SK-N-SH (cell line): ENCODE measurements around the gene CADM2. TPM values are rescaled to one million over a fixed set of nuclear protein-coding genes. Genes with fewer than 3 reads are reported as not detected.

Experiments
- CTCF ChIA-PET: fragments of 300-600, 350-600 bp; formaldehyde crosslinking; extraction: SDS; loops from one replicate; lab custom pipeline; 2021; lab: Yijun Ruan, JAX
- POLR2A ChIA-PET: fragments of 350-600 bp; sonication (Branson Sonifier 250); formaldehyde crosslinking; extraction: SDS; loops from one replicate; lab custom pipeline; 2020; ENCODE audit warnings: antibody characterized with exemption, inconsistent platforms; lab: Yijun Ruan, JAX
- DNase-seq: peaks from one replicate; pipeline ENCODE4 v3.0.0; 2012
- H2AFZ ChIP-seq: fragments of 200-600 bp; sonication (generic); 2 replicates; pipeline ENCODE4 v1.8.1; 2016; ENCODE audit warnings: antibody characterized with exemption, mild to moderate bottlenecking, low read depth
- H3F3A ChIP-seq: fragments of 200-600 bp; sonication (generic); replicated peaks from 2 replicates; pipeline ENCODE3; 2016; ENCODE audit warnings: antibody characterized with exemption, mild to moderate bottlenecking; ENCODE audit not compliant: insufficient read depth
- H3K27ac ChIP-seq, 2 experiments: fragments of 200-500 bp in 1 of 2; fragments of 200-600 bp in 1 of 2; sonication (Bioruptor generic) in 1 of 2; sonication (generic), shearing (Covaris generic) in 1 of 2; 2 replicates each; pipeline versions ENCODE4 v1.5.1 to v1.6.1; 2014 to 2016; ENCODE audit warnings: low read depth in 2 of 2, inconsistent platforms in 1 of 2, low read length in 1 of 2, mild to moderate bottlenecking in 1 of 2, mixed read lengths in 1 of 2
- H3K27me3 ChIP-seq: fragments of 200-600 bp; sonication (generic), shearing (Covaris generic); 2 replicates; pipeline ENCODE4 v1.6.1; 2016; ENCODE audit warnings: mixed run types; ENCODE audit not compliant: insufficient read depth
- H3K36me3 ChIP-seq, 2 experiments: fragments of 200-500 bp in 1 of 2; fragments of 200-600 bp in 1 of 2; sonication (Bioruptor generic) in 1 of 2; sonication (generic) in 1 of 2; replicated peaks in 1 of 2; 2 replicates each; pipeline versions ENCODE3 to v1.5.1; 2014 to 2016; ENCODE audit warnings: low read length in 1 of 2, mild to moderate bottlenecking in 1 of 2; ENCODE audit not compliant: insufficient read depth in 2 of 2, control insufficient read depth in 1 of 2
- H3K4me1 ChIP-seq, 2 experiments: fragments of 200-500 bp in 1 of 2; fragments of 200-600 bp in 1 of 2; sonication (Bioruptor generic) in 1 of 2; sonication (generic), shearing (Covaris generic) in 1 of 2; 2 replicates each; pipeline versions ENCODE4 v1.5.1 to v1.6.1; 2014 to 2016; ENCODE audit warnings: low read depth in 1 of 2, low read length in 1 of 2, mixed run types in 1 of 2; ENCODE audit not compliant: insufficient read depth in 2 of 2, control insufficient read depth in 1 of 2
- H3K4me2 ChIP-seq: fragments of 200-600 bp; sonication (generic), shearing (Covaris generic); 2 replicates; pipeline ENCODE4 v1.6.1; 2017; ENCODE audit warnings: mixed run types
- H3K4me3 ChIP-seq, 2 experiments: fragments of 200-500 bp in 1 of 2; fragments of 200-600 bp in 1 of 2; sonication (Bioruptor generic) in 1 of 2; sonication (generic), shearing (Covaris generic) in 1 of 2; 2 replicates each; pipeline versions ENCODE4 v1.5.1 to v1.8.1; 2014 to 2016; ENCODE audit warnings: low read depth in 2 of 2, inconsistent platforms in 1 of 2, low read length in 1 of 2, mild to moderate bottlenecking in 1 of 2, mixed read lengths in 1 of 2, moderate library complexity in 1 of 2
- H3K79me2 ChIP-seq: fragments of 200-600 bp; sonication (generic); 2 replicates; pipeline ENCODE4 v1.8.1; 2017; ENCODE audit warnings: mild to moderate bottlenecking; ENCODE audit not compliant: insufficient read depth
- H3K9ac ChIP-seq: fragments of 200-600 bp; sonication (generic); 2 replicates; pipeline ENCODE4 v1.6.1; 2017; ENCODE audit warnings: mixed run types
- H3K9me2 ChIP-seq: fragments of 200-600 bp; sonication (generic); 2 replicates; pipeline ENCODE4 v1.6.1; 2017; ENCODE audit warnings: mixed run types
- H3K9me3 ChIP-seq: fragments of 200-600 bp; sonication (generic); 2 replicates; pipeline ENCODE4 v1.6.1; 2017; ENCODE audit warnings: mixed run types, mild to moderate bottlenecking, moderate library complexity
- H4K20me1 ChIP-seq: fragments of 200-600 bp; sonication (generic); 2 replicates; pipeline ENCODE4 v1.6.1; 2017; ENCODE audit warnings: mild to moderate bottlenecking, mixed run types; ENCODE audit not compliant: insufficient read depth
- EP300 ChIP-seq, 2 experiments: IDR thresholded peaks; 2 replicates each; pipeline versions ENCODE4 v1.4.0 to v1.6.1; 2012; ENCODE audit warnings: borderline replicate concordance in 1 of 2, low read depth in 1 of 2, low read length in 1 of 2
- FOSL2 ChIP-seq: IDR thresholded peaks from 2 replicates; pipeline ENCODE4 v1.4.0; 2012; ENCODE audit warnings: low read depth, mild to moderate bottlenecking, moderate library complexity, borderline replicate concordance
- FOXM1 ChIP-seq: IDR thresholded peaks from 2 replicates; pipeline ENCODE4 v1.4.0; 2012; ENCODE audit warnings: low read depth, mild to moderate bottlenecking
- GABPA ChIP-seq: IDR thresholded peaks from 2 replicates; pipeline ENCODE4 v1.4.0; 2012; ENCODE audit warnings: low read depth, mild to moderate bottlenecking
- GATA2 ChIP-seq: sonication (generic); formaldehyde crosslinking; IDR thresholded peaks from 2 replicates; pipeline ENCODE4 v1.5.0; 2020; ENCODE audit warnings: mild to moderate bottlenecking, missing genetic modification reagents
- MEF2A ChIP-seq: IDR thresholded peaks from 2 replicates; pipeline ENCODE4 v1.4.0; 2012; ENCODE audit warnings: low read depth, borderline replicate concordance
- MXI1 ChIP-seq: IDR thresholded peaks from 2 replicates; pipeline ENCODE4 v1.6.1; 2012; ENCODE audit warnings: mild to moderate bottlenecking, low read depth, low read length, improper control_type of control experiment
- NFIC ChIP-seq: IDR thresholded peaks from 2 replicates; pipeline ENCODE4 v1.4.0; 2012; ENCODE audit warnings: borderline replicate concordance
- NRF1 ChIP-seq: IDR thresholded peaks from 2 replicates; pipeline ENCODE4 v1.6.1; 2012; ENCODE audit warnings: low read depth, mild to moderate bottlenecking, low read length
- POLR2AphosphoS5 ChIP-seq: IDR thresholded peaks from 2 replicates; pipeline ENCODE4 v1.6.1; 2012; ENCODE audit warnings: low read depth, low read length
- RAD21 ChIP-seq: IDR thresholded peaks from 2 replicates; pipeline ENCODE4 v1.6.1; 2012; ENCODE audit warnings: mild to moderate bottlenecking, low read length
- RCOR1 ChIP-seq: fragments of 150-350 bp; IDR thresholded peaks from 2 replicates; pipeline ENCODE4 v1.6.1; 2017; ENCODE audit warnings: antibody characterized with exemption, low read length
- RXRA ChIP-seq: IDR thresholded peaks from 2 replicates; pipeline ENCODE4 v1.4.0; 2012; ENCODE audit warnings: low read depth, mild to moderate bottlenecking, borderline replicate concordance
- SMC3 ChIP-seq: IDR thresholded peaks from 2 replicates; pipeline ENCODE4 v1.6.1; 2012; ENCODE audit warnings: low read depth, low read length, improper control_type of control experiment
- TAF1 ChIP-seq: IDR thresholded peaks from 2 replicates; pipeline ENCODE4 v1.6.1; 2012; ENCODE audit warnings: low read depth, mild to moderate bottlenecking, low read length, moderate library complexity, borderline replicate concordance
- WGBS: methylation state at CpG from one replicate; pipeline ENCODE4 v1.1.6; 2017; ENCODE audit warnings: low lambda C conversion rate; 5-methylcytosine and 5-hydroxymethylcytosine counted together
- polyA plus RNA-seq, 3 experiments: library from polyadenylated mRNA; depleted of rRNA; stranded (reverse); fragments of >200 nt; gene quantifications; 2 replicates each; pipeline ENCODE4 v1.2.3, GENCODE V29; 2012
- TF ChIP-seq, protein P1 (sequence below): fragments of 200-600 bp; sonication (generic); IDR thresholded peaks from 2 replicates; pipeline ENCODE4 v1.6.1; 2017; ENCODE audit warnings: antibody characterized with exemption, mild to moderate bottlenecking, moderate library complexity
- TF ChIP-seq, protein P2 (sequence below): fragments of 150-350 bp; IDR thresholded peaks from 2 replicates; pipeline ENCODE4 v1.6.1; 2016; ENCODE audit warnings: mild to moderate bottlenecking, low read depth, low read length
- TF ChIP-seq, protein P3 (sequence below): fragments of 150-350 bp; IDR thresholded peaks from 2 replicates; pipeline ENCODE4 v1.6.1; 2017; ENCODE audit warnings: antibody characterized with exemption, low read length, low read depth, borderline replicate concordance
- TF ChIP-seq, protein P4 (sequence below): IDR thresholded peaks from 2 replicates; pipeline ENCODE4 v1.6.1; 2012; ENCODE audit warnings: mild to moderate bottlenecking, low read depth, low read length, moderate library complexity

The CADM2 gene
- polyA plus RNA-seq, 1 of the 3 experiments (the other 2 are of a cell fraction), result 0.46 TPM

DNA sequence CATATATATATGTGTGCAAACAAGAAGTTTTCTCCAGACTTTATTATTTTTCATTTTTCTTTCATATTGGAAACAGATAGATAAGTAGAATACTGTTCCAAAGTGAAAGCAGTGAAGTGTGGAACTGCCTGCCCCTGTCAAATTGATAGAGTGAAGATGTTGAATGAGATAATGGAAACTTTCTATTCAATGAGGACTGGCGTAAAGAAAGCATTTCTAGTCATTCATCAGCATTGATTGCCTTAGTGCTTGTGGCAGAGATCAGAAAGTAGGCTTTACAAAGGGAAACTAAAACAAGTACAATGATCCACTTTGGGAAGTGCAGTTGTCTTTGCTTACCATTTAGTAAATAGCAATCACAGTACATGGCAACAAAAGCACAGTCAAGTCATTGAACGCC, 300.0 kb downstream of the CADM2 start (continued):
- TF ChIP-seq, protein P1, sequence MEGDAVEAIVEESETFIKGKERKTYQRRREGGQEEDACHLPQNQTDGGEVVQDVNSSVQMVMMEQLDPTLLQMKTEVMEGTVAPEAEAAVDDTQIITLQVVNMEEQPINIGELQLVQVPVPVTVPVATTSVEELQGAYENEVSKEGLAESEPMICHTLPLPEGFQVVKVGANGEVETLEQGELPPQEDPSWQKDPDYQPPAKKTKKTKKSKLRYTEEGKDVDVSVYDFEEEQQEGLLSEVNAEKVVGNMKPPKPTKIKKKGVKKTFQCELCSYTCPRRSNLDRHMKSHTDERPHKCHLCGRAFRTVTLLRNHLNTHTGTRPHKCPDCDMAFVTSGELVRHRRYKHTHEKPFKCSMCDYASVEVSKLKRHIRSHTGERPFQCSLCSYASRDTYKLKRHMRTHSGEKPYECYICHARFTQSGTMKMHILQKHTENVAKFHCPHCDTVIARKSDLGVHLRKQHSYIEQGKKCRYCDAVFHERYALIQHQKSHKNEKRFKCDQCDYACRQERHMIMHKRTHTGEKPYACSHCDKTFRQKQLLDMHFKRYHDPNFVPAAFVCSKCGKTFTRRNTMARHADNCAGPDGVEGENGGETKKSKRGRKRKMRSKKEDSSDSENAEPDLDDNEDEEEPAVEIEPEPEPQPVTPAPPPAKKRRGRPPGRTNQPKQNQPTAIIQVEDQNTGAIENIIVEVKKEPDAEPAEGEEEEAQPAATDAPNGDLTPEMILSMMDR, result no peak
- TF ChIP-seq FOSL2 (no peak), GABPA (no peak)
- TF ChIP-seq, protein P2, sequence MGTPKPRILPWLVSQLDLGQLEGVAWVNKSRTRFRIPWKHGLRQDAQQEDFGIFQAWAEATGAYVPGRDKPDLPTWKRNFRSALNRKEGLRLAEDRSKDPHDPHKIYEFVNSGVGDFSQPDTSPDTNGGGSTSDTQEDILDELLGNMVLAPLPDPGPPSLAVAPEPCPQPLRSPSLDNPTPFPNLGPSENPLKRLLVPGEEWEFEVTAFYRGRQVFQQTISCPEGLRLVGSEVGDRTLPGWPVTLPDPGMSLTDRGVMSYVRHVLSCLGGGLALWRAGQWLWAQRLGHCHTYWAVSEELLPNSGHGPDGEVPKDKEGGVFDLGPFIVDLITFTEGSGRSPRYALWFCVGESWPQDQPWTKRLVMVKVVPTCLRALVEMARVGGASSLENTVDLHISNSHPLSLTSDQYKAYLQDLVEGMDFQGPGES, result no peak

DNA sequence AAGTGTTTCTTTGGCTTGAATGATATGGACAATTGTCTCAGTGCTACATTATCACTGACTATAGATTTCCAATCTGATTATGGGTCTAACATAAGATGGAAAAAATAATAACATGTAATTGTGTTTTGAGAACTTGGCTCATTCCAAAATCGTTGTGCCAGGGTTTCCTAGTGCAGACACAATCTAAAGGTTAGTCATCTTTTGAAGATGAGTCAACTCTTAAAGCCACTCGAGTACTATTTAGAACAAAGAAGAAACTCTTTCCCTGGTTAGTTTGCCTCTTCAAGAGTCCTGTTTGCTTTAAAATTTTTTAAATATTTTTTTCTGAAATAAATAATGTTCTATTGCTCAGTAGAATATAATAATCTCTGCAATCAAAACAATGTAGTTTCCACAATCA, 301.0 kb downstream of the CADM2 start:
- TF ChIP-seq MXI1 (no peak), GATA2 (no peak), GABPA (no peak), POLR2AphosphoS5 (no peak), RCOR1 (no peak), NRF1 (no peak), NFIC (no peak), FOXM1 (no peak), SMC3 (no peak), TAF1 (no peak), RXRA (no peak), FOSL2 (no peak), RAD21 (no peak), MEF2A (no peak), EP300 (IDR thresholded peaks at IDR 0.05; ENCODE audit: borderline replicate concordance in 1 of 2, low read depth in 1 of 2, low read length in 1 of 2) (no peak)
- TF ChIP-seq, protein P2, result no peak
- TF ChIP-seq, protein P3, sequence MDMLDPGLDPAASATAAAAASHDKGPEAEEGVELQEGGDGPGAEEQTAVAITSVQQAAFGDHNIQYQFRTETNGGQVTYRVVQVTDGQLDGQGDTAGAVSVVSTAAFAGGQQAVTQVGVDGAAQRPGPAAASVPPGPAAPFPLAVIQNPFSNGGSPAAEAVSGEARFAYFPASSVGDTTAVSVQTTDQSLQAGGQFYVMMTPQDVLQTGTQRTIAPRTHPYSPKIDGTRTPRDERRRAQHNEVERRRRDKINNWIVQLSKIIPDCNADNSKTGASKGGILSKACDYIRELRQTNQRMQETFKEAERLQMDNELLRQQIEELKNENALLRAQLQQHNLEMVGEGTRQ, result no peak
- TF ChIP-seq, protein P4, sequence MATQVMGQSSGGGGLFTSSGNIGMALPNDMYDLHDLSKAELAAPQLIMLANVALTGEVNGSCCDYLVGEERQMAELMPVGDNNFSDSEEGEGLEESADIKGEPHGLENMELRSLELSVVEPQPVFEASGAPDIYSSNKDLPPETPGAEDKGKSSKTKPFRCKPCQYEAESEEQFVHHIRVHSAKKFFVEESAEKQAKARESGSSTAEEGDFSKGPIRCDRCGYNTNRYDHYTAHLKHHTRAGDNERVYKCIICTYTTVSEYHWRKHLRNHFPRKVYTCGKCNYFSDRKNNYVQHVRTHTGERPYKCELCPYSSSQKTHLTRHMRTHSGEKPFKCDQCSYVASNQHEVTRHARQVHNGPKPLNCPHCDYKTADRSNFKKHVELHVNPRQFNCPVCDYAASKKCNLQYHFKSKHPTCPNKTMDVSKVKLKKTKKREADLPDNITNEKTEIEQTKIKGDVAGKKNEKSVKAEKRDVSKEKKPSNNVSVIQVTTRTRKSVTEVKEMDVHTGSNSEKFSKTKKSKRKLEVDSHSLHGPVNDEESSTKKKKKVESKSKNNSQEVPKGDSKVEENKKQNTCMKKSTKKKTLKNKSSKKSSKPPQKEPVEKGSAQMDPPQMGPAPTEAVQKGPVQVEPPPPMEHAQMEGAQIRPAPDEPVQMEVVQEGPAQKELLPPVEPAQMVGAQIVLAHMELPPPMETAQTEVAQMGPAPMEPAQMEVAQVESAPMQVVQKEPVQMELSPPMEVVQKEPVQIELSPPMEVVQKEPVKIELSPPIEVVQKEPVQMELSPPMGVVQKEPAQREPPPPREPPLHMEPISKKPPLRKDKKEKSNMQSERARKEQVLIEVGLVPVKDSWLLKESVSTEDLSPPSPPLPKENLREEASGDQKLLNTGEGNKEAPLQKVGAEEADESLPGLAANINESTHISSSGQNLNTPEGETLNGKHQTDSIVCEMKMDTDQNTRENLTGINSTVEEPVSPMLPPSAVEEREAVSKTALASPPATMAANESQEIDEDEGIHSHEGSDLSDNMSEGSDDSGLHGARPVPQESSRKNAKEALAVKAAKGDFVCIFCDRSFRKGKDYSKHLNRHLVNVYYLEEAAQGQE, result no peak
- DNase-seq, result no peak
- Histone ChIP-seq H3K4me1 (no peaks in the 10 kb centered on the region), H3F3A (no peaks in the 10 kb centered on the region), H3K79me2 (no peaks in the 10 kb centered on the region), H3K36me3 (no peaks in the 10 kb centered on the region), H3K9ac (no peak overlapping the region), H3K27ac (no peak overlapping the region), H3K27me3 (no peaks in the 10 kb centered on the region), H3K9me3 (no peaks in the 10 kb centered on the region), H4K20me1 (no peaks in the 10 kb centered on the region), H3K4me3 (no peak overlapping the region), H2AFZ (no peak overlapping the region), H3K9me2 (no peaks in the 10 kb centered on the region), H3K4me2 (no peak overlapping the region)
- POLR2A ChIA-PET, result no interaction called here
- WGBS, result 5% methylated on average over 2 of the region's 2 CpGs
- CTCF ChIA-PET, result no interaction called here
